Adrenal gland (tissue), 5 donors: ENCODE measurements around the gene RPTOR.

Source experiments
- POLR2A ChIP-seq, 2 donors: fragments of 450-650 bp; IDR thresholded peaks; one replicate each; pipeline ENCODE4 v1.6.1; 2017; ENCODE audit warnings: antibody characterized with exemption in 2 of 2, mild to moderate bottlenecking in 2 of 2, moderate library complexity in 1 of 2
- TF ChIP-seq, protein P1 (sequence below), 6 experiments: fragments of 450-650 bp in 4 of 6; fragments of 200-600 bp in 2 of 6; sonication (generic) in 1 of 6; IDR thresholded peaks; 1 replicate in 5 of 6; 2 replicates in 1 of 6; pipeline versions ENCODE4 v1.5.1 to v1.8.0; 2016 to 2021; ENCODE audit warnings: antibody characterized with exemption in 6 of 6, mild to moderate bottlenecking in 2 of 6, moderate library complexity in 1 of 6
- donor health status: DM: no; HTN: no; CAD: no.

DNA sequence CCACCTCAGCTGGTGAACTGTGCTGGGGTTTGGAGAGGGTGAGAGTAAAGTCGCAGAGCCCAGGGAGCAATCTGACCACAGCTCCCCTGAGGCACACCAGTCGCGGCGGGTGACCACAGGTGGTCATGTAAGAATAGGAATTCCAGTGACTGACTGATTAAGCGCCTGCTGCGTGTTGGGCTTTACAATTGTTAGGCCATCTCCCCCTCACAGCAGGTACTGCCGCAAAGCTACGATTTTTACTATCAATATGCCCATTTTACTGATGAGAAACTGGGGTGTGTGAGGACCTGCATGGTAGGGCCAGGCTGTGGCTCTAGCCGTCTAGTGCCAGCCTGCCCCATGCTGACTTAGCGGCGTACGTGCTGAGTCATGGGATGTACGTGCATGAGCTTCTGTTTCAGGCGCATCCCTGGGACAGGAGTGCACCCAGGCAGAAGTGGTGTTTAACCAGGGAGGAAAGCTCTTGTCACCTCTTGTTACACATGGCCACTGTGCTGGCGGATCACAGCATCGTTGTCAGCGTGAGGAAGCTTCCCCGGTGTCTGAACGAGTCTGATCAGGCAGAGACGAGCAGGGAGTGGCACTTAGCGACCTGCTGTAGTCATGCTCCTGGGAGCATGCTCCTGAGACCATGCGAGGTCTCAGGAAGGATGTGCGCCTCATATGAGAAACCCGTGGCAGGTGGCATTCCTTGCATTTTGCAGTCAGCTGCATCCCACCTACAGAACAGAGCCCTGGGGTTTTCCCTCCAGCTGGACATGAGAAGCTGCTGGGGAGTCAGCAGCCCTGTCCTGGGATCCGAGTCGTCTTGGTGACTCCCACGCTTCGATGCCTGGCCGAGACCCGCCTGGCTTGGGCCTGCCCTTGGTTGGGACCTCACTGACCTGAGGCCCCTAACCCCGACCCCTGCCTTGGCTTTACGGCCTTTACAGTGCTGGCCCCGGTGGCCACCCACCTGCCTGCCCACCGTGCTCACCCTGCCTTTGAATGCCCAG is 283.3 kb downstream of the RPTOR start:
- TF ChIP-seq, protein P1, sequence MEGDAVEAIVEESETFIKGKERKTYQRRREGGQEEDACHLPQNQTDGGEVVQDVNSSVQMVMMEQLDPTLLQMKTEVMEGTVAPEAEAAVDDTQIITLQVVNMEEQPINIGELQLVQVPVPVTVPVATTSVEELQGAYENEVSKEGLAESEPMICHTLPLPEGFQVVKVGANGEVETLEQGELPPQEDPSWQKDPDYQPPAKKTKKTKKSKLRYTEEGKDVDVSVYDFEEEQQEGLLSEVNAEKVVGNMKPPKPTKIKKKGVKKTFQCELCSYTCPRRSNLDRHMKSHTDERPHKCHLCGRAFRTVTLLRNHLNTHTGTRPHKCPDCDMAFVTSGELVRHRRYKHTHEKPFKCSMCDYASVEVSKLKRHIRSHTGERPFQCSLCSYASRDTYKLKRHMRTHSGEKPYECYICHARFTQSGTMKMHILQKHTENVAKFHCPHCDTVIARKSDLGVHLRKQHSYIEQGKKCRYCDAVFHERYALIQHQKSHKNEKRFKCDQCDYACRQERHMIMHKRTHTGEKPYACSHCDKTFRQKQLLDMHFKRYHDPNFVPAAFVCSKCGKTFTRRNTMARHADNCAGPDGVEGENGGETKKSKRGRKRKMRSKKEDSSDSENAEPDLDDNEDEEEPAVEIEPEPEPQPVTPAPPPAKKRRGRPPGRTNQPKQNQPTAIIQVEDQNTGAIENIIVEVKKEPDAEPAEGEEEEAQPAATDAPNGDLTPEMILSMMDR (IDR thresholded peaks at IDR 0.05) = no peak
- no peak for TF ChIP-seq POLR2A (IDR thresholded peaks at IDR 0.05)
